Brain pericyte (primary cell): Measurements from ENCODE around the gene SHROOM3.

Source experiments
- DNase-seq: peaks from one replicate; pipeline ENCODE4 v3.0.0-alpha.2; 2012; ENCODE audit warnings: low read depth, low spot score

The SHROOM3 gene

DNA sequence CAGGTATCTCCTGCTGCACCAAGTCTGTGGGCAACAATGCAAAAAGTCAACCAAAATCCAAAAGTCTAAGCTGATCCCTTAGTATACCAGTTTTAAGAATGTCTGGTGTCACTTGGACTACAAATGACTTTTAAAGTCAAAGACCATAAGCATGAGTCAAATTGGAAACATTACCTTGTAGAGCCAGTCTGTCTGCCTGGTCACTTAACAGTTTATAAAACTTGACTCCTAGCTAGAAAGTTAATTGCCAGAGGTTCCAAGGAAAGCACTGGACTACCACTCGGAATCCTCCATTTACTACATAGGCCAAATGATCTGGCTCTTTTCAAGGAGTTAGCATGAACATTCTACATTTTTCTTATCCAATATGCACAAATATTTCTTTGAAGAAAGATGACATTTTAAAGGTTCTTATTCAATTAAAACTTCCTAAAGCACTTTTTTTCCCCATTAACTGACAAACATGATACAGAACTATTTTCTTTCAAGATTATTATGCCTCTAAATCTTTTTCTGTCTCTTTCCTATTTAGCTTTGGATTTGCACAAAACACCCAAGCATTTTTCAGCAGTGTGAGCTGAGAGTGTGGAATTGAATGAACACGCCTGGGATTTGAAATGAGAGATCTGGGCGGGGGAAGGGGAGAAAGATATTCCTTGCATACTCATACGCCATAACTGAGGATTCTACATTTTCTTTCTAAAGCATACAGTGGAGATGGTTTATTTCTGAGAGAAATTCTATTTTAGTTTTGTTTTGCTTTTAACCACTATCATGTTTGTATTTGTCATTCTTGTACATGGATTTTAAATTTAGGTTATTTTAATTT lies 188.4 kb downstream of the SHROOM3 start:
- DNase-seq: no peak

- peak; percentile 57 for DNase-seq
These were observed 189.2 kb downstream of the SHROOM3 start for GRCh38 chr4:76624241-76624681.

- DNase-seq: no peak
These were observed 190.1 kb downstream of the SHROOM3 start for GRCh38 chr4:76624931-76625715.

DNA sequence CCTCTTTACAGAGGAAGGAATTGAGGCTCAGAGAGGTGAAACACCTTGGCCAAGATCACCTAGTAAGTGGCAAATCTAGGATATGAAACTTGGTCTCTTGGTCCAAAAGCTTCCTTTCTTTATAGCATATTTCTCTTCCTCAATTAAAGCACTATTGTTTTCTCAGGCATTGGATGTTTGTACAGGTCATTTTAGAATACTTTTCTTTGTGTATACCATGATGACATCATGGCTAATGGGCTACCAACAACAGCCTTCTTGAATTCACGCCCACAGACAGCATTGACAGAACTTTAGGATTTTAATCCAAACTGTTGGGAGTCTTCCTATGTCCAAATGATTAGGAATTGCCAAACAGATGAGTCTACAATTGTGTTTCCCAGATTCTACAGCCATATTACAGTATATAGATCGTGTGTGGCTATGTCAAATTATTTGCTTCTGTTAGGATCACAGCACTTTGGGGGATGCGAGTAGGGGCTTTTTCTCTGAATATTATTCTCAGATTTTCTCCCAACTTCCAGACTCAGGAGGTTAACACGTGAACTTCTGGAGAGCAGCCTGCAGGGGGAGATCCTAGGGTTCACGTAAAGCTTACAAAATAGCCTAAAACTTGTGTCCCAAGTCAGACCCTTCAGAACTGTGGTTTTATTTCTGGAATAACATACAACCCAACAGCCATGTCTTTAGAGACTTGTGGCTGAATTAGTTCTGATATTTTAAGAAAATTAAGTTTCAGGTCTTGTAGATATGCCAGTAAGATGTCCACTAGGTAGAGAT lies 191.8 kb downstream of the SHROOM3 start:
- no peak for DNase-seq

GRCh38 chr4:76628251-76628650 lies 193.2 kb downstream of the SHROOM3 start:
- no peak for DNase-seq

DNA sequence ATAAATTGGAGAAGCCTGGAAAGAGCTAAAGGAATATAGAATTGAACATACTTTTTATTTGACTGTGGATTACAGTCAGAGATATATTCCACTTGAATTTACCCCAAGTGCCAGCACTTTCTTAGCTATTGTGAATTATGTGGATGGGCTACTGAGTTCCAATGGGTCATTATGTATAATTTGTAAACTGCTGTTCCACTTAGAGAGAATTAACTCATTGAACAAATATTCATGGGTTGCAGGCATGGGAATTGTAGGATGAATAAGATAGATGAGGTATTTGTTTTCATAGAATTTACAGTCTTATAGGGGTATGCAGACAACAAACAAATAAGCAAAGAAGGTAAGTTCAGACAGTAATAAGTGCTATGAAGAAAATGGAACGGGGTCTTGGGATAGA lies 195.7 kb downstream of the SHROOM3 start:
- no peak for DNase-seq

- DNase-seq: no peak
These were observed 199.2 kb downstream of the SHROOM3 start for GRCh38 chr4:76634220-76634619.

DNA sequence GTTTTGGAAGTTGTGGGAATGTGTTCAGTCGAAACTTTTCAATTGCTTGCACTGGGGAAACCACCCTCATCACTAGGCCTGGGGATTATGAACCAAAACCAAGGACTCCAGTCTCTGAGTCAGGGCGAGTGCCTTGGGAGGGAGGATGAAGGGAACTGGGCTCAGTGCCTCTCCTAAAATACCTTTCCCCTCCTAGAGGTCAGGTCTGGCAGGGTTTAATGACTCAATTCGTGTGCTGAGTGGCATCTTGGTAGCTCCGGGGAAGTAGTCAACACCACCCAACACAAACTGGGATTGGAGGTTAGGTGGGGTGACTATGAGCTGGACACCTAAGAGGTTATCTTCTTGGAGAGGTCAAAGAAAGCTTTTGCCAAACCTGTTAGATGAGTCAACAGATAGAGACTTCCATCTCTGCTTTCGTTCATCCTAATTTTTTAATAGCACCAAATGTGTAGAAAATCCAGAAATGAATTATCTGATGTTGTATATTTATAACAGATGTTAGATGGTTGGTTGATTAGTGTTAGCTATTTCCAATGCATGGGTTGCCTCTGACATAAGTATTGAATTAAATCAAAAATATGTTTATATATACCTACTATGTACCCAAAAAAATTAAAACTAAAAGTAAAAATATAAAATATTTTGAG lies 202.8 kb downstream of the SHROOM3 start:
- no peak for DNase-seq

DNA sequence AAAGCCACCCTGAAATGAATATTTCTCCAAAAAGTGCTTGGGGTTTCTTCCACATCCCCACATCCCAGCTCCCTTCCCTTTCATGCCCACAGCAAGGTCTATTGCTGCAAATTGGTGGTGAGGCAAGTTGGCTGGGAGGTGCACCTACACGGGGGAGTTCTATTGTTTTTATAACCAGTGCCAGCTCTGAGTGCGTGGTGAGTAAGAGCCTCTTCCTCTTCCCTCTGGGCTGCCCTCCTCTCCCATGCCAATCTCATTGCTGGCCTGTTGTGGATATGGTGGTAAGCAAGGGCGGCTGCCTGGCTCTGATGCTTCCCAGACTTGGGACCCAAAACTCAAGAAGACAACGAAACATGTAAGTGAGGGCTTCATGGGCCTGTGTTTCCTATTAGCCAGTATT lies 204.3 kb downstream of the SHROOM3 start:
- DNase-seq: no peak

DNA sequence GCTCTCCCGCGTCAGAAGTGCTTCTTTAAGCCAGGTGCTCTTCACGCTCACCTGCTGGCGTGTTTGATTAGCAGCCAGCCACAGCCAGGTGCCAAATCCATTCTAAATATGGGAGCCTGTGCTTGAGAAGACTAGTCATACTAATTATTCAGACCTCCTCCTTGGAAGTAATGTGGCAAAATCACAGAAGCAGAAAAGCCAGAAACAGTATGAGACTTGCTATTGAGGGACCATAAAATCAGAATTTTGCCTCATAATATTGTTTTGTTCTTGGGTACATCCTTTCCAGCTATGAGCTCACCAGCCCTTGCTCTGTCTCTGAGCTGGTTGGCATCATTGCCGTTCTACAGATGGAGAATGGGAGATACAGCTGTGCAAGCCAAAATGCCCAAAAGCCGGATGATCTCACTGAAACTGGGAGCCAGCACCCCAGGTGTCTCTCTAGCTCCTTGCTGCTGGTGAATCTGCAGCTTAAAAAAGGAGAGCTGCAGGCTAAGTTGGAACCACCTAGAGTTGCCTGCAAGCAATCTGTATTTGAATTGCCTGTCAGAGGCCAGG lies 205.4 kb downstream of the SHROOM3 start:
- DNase-seq: no peak

- DNase-seq: no peak
These were observed 206.3 kb downstream of the SHROOM3 start for GRCh38 chr4:76641351-76641750.

DNA sequence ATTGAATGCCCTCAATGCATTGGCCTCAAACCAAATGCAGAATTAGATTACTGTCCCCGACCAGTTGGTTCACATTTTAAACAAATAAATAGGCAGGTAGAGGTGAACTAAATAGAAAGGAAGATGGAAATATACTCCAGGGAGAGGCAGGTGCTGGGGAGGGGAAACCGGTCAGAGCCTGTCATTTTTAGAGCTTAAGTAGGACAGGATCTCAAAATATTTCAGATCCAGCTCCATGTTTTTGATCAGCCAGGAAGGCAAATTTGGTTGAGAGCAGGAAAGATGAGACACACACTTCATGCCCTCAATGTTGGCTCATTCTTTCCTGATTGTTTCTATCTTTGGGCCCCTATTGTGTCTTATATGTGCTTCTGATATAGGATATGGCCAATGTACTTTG lies 206.7 kb downstream of the SHROOM3 start:
- DNase-seq: no peak

- no peak for DNase-seq
These were observed 209.9 kb downstream of the SHROOM3 start for GRCh38 chr4:76644831-76645485.

DNA sequence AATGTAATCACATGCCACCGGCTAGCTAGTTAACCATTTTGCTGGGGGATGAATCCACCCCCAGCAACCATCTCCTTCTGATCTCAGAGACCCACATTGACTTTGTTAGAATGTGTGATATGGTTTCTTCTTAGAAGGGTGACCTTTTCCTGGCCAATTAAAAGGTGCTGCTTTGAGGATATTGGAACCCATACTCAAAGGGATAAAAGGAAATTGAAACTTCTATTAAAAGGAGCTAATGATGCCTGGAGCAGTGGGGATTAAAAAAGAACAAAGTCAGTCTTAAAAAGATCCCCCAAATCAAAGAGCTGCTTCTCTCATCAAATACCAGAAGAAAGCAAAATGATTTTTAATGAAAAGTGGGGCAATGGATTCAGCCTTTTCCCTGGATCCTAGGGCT lies 214.1 kb downstream of the SHROOM3 start:
- DNase-seq: no peak

DNA sequence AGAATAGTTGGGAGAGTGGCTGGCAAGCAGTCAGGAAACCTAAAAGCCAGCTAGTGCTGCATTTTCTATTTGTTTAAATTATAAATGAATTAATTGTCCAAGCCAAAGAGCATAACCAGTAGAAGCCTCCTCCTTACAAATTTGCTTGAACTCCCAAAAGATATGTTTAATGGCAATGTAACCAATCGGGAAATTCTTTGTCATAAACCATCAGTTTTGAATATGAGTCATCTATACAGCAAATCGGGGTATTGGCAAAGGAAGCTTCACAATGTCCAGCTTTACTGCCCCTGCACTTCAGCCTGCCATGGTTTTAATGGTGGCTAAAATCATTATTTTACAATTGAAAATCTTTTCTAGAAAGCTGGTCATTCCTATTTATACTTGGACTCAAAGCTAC lies 216.6 kb downstream of the SHROOM3 start:
- no peak for DNase-seq

DNA sequence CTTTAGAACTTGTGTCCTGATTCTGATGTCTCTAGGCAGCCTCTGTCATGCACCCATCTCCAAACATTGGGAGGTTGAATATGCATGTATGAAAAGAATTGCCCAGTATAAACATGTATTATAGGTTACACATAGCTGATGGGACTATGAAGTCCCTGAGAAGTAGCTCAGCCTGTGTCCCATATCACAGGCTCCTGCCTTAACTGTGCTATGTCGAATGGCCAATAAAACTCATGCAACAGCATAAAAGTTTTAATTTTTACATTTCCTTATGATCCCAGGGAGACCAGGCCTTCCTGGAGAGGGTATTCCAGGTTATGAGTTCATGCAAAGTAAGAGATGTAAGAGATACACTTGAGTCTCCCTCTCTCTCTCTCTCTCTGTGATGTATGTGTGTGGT lies 217.4 kb downstream of the SHROOM3 start:
- no peak for DNase-seq

GRCh38 chr4:76654084-76654483 lies 219.1 kb downstream of the SHROOM3 start:
- DNase-seq: no peak

DNA sequence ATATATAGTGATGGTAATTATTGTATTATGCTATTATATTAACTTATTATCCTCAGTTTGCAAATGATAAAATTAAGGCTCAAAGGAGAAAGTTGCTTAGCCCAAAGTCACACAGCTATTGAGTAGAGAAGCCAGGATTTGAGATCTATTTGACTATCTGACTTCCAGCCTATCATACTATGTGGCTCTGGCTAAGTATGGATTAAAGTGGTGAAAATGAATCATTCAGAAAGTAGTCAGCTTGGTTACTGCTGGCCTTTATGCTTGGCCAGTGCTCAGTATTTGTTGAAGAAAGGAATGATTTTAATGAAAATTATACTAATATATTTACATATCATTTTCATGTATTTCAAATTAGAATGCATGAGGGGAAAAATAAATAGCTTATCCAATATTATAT lies 219.8 kb downstream of the SHROOM3 start:
- no peak for DNase-seq

DNA sequence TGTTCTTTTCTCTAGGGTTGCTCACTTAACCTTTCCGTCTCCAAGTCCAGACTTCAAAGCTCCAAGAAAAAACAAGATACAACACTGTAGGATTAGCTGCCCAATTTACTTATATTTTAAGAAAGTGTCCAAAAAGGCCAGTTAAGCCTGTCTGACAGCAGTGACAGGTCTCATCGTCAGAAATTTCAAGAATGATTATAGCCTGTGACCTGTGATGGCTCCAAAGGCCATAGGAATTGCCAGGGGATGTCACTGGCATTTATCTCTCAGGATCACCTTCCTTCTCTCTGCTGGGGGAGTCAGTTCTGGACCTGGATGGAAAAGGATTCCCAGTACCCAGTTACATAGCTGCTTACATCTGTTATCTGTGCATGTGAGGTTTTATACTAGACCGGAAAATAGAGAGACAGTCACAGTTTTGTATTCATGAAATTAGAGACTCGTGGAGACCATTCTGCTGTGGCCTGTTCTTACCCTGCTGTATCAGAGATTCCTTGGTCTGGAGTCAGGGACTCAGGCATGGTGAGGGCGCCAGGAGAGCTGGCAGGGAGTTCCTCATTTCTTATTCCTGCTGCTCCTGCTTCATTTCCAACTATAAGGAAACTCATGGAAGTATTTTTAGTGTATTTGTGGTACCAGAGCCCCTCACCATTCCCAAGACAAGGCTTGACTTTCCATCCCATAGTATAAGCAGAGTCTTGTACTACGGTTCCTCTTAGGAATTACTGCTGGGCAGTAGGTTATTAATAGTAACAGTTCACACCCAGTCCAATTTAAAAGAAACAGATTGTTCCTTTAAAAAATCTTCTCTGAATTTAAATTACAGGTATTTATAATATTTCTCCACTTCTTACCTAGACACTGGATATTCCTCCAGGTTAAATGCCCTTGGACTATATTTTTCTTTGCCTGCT lies 220.8 kb downstream of the SHROOM3 start:
- no peak for DNase-seq

DNA sequence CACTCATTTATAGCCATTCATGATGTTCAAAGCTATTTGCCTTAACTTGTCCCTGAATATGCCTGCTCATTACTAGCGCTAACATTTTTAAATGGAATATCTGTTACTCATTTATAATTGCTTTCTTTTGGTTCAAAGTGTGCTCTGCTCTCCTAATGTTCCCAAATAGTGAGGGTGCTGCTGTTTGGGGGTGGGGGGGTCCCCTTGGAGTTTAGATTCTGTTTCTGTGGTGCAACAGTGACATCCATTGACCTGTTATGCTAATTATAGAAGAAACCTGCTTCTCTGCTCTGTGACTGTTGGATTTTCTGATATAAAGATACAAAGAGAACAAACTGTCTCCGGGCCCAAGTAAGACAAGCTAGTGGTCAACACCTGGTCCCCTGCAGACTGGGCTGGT lies 222.4 kb downstream of the SHROOM3 start:
- DNase-seq: no peak
